GM10266 (cell line): ENCODE results near the gene RHOT2.

Experiments used
- DNase-seq: peaks from one replicate; pipeline ENCODE4 v3.0.0; 2012; ENCODE audit errors: extremely low spot score
- TF ChIP-seq, protein P1 (sequence below): IDR thresholded peaks from 2 replicates; pipeline ENCODE4 v1.5.1; 2012; ENCODE audit warnings: mild to moderate bottlenecking, low read depth; ENCODE audit not compliant: control insufficient read depth, insufficient read depth; ENCODE audit errors: missing control alignments

The RHOT2 gene

DNA sequence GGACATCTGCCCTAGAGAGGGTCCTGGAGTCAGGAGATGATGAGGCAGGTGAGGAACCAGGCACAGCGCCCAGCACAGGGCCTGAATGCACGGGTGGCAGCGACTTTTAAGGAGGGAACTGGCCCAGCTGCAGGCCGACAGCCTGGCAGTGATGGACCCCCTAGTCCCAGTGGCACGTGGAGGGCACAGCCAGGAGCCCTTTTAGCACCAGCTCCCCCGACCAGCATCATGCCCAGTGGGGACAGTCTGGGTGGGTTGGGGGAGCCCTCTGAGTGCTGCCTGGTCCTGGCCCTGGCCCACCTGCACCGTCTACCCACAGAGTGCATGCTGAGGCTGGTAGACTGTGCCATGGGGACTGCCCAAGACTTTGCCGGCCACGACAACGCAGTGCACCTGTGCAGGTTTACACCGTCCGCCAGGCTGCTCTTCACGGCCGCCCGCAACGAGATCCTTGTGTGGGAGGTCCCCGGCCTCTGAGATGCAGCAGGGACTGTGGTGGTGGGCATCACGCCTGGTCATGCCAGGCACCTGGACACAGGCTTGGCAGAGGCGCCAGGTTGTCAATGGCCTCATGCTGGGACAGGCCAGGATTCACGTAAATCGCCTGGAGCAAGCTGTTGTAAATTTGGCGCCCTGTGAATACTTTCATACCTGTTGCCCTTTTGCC is 686 bp upstream of the RHOT2 start:
- DNase-seq: no peak
- TF ChIP-seq, protein P1, sequence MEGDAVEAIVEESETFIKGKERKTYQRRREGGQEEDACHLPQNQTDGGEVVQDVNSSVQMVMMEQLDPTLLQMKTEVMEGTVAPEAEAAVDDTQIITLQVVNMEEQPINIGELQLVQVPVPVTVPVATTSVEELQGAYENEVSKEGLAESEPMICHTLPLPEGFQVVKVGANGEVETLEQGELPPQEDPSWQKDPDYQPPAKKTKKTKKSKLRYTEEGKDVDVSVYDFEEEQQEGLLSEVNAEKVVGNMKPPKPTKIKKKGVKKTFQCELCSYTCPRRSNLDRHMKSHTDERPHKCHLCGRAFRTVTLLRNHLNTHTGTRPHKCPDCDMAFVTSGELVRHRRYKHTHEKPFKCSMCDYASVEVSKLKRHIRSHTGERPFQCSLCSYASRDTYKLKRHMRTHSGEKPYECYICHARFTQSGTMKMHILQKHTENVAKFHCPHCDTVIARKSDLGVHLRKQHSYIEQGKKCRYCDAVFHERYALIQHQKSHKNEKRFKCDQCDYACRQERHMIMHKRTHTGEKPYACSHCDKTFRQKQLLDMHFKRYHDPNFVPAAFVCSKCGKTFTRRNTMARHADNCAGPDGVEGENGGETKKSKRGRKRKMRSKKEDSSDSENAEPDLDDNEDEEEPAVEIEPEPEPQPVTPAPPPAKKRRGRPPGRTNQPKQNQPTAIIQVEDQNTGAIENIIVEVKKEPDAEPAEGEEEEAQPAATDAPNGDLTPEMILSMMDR: no peak

DNA sequence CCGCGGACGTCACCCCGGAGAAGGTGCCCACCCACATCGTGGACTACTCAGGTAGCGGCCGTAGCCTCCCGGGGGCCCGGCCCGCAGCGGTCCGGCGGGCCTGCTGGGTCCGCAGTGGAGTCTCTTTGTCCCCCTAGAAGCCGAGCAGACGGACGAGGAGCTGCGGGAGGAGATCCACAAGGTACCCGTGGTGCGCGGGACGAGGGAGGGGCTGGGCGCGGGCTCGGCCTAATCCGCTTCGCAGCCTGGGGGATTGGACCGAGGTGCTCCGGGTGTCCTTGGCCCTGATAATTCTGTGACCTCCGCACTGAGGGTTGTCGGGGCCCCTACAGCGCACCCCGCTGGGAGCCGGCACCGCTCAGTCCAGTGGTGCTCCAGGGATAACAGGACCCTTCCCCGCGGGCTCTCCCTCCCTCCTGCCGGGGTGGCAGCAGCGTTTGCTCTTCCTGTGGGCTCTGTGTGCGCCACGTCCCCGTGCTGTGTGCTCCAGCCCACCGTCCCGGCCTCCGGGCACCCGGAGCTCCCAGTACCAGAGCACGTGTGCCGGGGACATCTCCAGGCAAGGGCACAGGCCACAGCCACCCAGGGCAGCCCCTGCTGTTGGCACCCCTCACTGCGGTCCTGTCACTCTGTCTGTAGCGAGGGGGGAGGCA is 713 bp downstream of the RHOT2 start:
- TF ChIP-seq, protein P1: no peak
- no peak for DNase-seq

DNA sequence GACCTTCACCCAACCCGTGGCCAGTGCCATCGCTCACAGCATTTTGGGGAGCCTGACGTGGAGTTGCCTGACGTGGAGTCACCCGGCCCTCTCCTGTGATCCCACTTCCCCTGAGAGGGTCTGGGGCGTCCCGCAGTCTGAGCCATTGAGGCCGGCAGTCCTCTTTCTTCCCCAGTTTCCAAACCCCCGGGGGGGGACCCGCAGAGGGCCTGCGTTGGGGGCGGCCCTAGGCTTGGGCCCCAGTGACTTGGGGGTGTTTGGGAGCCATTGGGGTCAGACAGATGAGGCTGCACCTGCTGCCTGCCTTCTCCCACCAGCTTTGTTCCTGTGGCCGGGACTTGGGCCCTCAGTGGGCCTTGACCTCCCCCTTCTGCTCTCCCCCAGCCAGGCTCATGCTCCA is 1.7 kb downstream of the RHOT2 start:
- TF ChIP-seq, protein P1: no peak
- DNase-seq: no peak

DNA sequence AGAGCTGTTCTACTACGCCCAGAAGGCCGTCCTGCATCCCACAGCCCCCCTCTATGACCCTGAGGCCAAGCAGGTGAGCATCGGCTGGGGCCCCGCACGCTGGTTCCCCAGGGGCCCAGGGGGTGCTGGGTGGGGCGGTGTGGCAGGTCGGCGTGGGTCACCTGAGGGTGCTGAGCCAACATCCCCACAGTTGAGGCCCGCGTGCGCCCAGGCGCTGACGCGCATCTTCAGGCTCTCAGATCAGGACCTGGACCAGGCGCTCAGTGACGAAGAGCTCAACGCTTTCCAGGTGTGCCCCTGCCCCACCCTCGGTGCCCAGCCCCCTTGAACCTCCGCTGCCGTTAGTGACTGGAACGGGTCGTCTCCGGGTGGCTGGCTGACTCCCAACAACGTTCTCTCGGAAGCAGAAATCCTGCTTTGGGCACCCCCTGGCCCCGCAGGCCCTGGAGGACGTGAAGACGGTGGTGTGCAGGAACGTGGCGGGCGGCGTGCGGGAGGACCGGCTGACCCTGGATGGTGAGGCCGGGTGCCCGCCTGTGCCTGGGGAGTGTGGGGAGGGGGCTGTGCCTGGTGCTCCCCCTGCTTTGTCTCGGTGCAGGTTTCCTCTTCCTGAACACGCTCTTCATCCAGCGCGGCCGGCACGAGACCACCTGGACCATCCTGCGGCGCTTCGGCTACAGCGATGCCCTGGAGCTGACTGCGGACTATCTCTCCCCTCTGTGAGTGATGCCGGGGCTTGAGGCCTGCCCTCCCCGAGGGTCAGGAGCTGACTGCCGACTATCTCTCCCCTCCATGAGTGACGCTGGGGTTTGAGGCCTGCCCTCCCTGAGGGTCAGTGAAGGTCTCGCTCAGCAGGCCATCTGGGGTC is 2.8 kb downstream of the RHOT2 start:
- TF ChIP-seq, protein P1: no peak
- DNase-seq: no peak

- TF ChIP-seq, protein P1: no peak
- no peak for DNase-seq
These were observed 3.6 kb downstream of the RHOT2 start for GRCh38 chr16:671353-672131.

- no peak for DNase-seq
- TF ChIP-seq, protein P1: no peak
These were observed 4.4 kb downstream of the RHOT2 start for GRCh38 chr16:672371-672770.
